Stomach (tissue), 9 donors: ENCODE data around the gene ANO1. TPM values are rescaled to one million over a fixed set of nuclear protein-coding genes. Genes with fewer than 3 reads are reported as not detected.

Experiments
- DNase-seq, 2 donors: peaks; one replicate each; pipeline versions ENCODE4 v3.0.0 to v3.0.0-alpha.2; 2013 to 2019
- H3K27ac ChIP-seq, 5 donors: fragments of 200-600 bp in 4 of 5; sonication (generic) in 4 of 5; one replicate each; pipeline ENCODE4 v1.5.1; 2013 to 2019; ENCODE audit warnings: mild to moderate bottlenecking in 1 of 5, moderate library complexity in 1 of 5
- H3K27me3 ChIP-seq, 3 donors: fragments of 200-600 bp; sonication (generic); one replicate each; pipeline ENCODE4 v1.5.1; 2017 to 2019; ENCODE audit warnings: mixed run types in 1 of 3
- H3K36me3 ChIP-seq, 4 donors: fragments of 200-600 bp; sonication (generic); 1 replicate in 3 of 4; 2 replicates in 1 of 4; pipeline ENCODE4 v1.5.1; 2016 to 2019
- H3K4me1 ChIP-seq, 4 donors: fragments of 200-600 bp; sonication (generic); one replicate each; pipeline ENCODE4 v1.5.1; 2016 to 2019
- H3K4me3 ChIP-seq, 4 donors: fragments of 200-600 bp; sonication (generic) in 3 of 4; one replicate each; pipeline ENCODE4 v1.5.1; 2016 to 2019; ENCODE audit warnings: mild to moderate bottlenecking in 1 of 4
- H3K9me3 ChIP-seq, 4 donors: fragments of 200-600 bp; sonication (generic); one replicate each; pipeline ENCODE4 v1.5.1; 2016 to 2019
- CTCF ChIP-seq, 7 experiments: fragments of 450-650 bp in 4 of 7; fragments of 200-600 bp in 3 of 7; sonication (generic) in 3 of 7; IDR thresholded peaks; one replicate each; pipeline ENCODE4 v1.5.1; 2016 to 2019; ENCODE audit warnings: antibody characterized with exemption in 7 of 7, control low read depth in 2 of 7, mild to moderate bottlenecking in 1 of 7
- EP300 ChIP-seq: sonication (generic); formaldehyde crosslinking; IDR thresholded peaks from one replicate; pipeline ENCODE4 v1.6.1; 2017; ENCODE audit warnings: antibody characterized with exemption
- POLR2A ChIP-seq, 4 donors: fragments of 450-650 bp; IDR thresholded peaks; one replicate each; pipeline ENCODE4 v1.6.1; 2016; ENCODE audit warnings: antibody characterized with exemption in 4 of 4, control low read depth in 2 of 4, mild to moderate bottlenecking in 1 of 4, moderate library complexity in 1 of 4
- POLR2AphosphoS5 ChIP-seq, 3 donors: sonication (generic); formaldehyde crosslinking; IDR thresholded peaks; one replicate each; pipeline ENCODE4 v1.6.1; 2016; ENCODE audit warnings: antibody characterized with exemption in 3 of 3
- WGBS, 5 donors: extraction: QIAGEN DNeasy Blood & Tissue Kit in 3 of 5; methylation state at CpG; one replicate each; pipeline versions ENCODE4 v1.1.5 to v1.1.7; 2013 to 2018; 5-methylcytosine and 5-hydroxymethylcytosine counted together
- intact Hi-C: fragments of 100-400 bp; cut with DNase I; formaldehyde crosslinking; loops from one replicate; pipeline ENCODE4 v1.15.1; 2023; ENCODE audit warnings: low total_unique reads
- polyA plus RNA-seq, 3 donors: library from polyadenylated mRNA; stranded (reverse); fragments of 200-250 nt; gene quantifications; one replicate each; pipeline ENCODE4 v1.2.3, GENCODE V29; 2013
- total RNA-seq, 5 donors: library from RNA; depleted of rRNA; stranded (reverse); fragments of >200 nt; gene quantifications; one replicate each; pipeline versions ENCODE4 v1.1.0 to v1.2.3, GENCODE V29; 2014 to 2016
- donor health status: healthy with polysubstance abuse.
- donor health status: Bipolar disorder and iron deficiency.
- donor health status: healthy.

The ANO1 gene
- total and polyA plus RNA-seq, 8 donors = 1.8 to 69.6 (median 12.9) TPM

- no peak for DNase-seq
- Histone ChIP-seq H3K4me3 (no peak overlapping the region), H3K4me1 (peaks cover 0 to 6% (median 0%) of the 10 kb centered on the region in 4 donors), H3K9me3 (no peaks in the 10 kb centered on the region), H3K27ac (no peak overlapping the region), H3K27me3 (peaks cover 0 to 67% (median 15%) of the 10 kb centered on the region in 3 donors), H3K36me3 (no peaks in the 10 kb centered on the region)
- intact Hi-C loops = no loop called here
- TF ChIP-seq EP300 (no peak), POLR2A (IDR thresholded peaks at IDR 0.05) (no peak), POLR2AphosphoS5 (IDR thresholded peaks at IDR 0.05) (no peak), CTCF (IDR thresholded peaks at IDR 0.05) (no peak)
- WGBS, 5 donors = 62 to 70% (median 68%) methylated on average over 6 to 8 of the region's 8 CpGs
Observed at GRCh38 chr11:70064726-70065317, 13.3 kb upstream of the ANO1 start.

GRCh38 chr11:70065318-70066135 is 12.6 kb upstream of the ANO1 start:
- WGBS, 5 donors = 82 to 88% (median 87%) methylated on average over 24 to 25 of the region's 25 CpGs
- no peak overlapping the region for H3K27ac ChIP-seq
- H3K4me3 ChIP-seq = no peak overlapping the region
- H3K27me3 ChIP-seq = peaks cover 0 to 74% (median 15%) of the 10 kb centered on the region in 3 donors
- H3K36me3 ChIP-seq = no peaks in the 10 kb centered on the region
- TF ChIP-seq POLR2A (IDR thresholded peaks at IDR 0.05) (no peak), POLR2AphosphoS5 (IDR thresholded peaks at IDR 0.05) (no peak), CTCF (IDR thresholded peaks at IDR 0.05) (no peak), EP300 (no peak)
- no peaks in the 10 kb centered on the region for H3K9me3 ChIP-seq
- H3K4me1 ChIP-seq = peaks cover 0 to 6% (median 0%) of the 10 kb centered on the region in 4 donors
- DNase-seq = no peak
- intact Hi-C loops = no loop called here

GRCh38 chr11:70066136-70066520 is 12.0 kb upstream of the ANO1 start:
- no peak overlapping the region for H3K27ac ChIP-seq
- no peak overlapping the region for H3K4me3 ChIP-seq
- WGBS, 5 donors = 66 to 97% (median 86%) methylated on average over 2 of the region's 2 CpGs
- peaks cover 0 to 80% (median 15%) of the 10 kb centered on the region in 3 donors for H3K27me3 ChIP-seq
- no peaks in the 10 kb centered on the region for H3K9me3 ChIP-seq
- peaks cover 0 to 6% (median 0%) of the 10 kb centered on the region in 4 donors for H3K4me1 ChIP-seq
- no peaks in the 10 kb centered on the region for H3K36me3 ChIP-seq
- no peak for DNase-seq
- TF ChIP-seq EP300 = no peak
- TF ChIP-seq POLR2A (IDR thresholded peaks at IDR 0.05) = no peak
- TF ChIP-seq POLR2AphosphoS5 (IDR thresholded peaks at IDR 0.05) = no peak
- no peak for TF ChIP-seq CTCF (IDR thresholded peaks at IDR 0.05)
- intact Hi-C loops = no loop called here

- DNase-seq = no peak
Observed at GRCh38 chr11:70066628-70067027, 11.5 kb upstream of the ANO1 start.

More at GRCh38 chr11:70066628-70067027, 11.5 kb upstream of the ANO1 start:
- Histone ChIP-seq H3K27me3 (peaks cover 0 to 84% (median 15%) of the 10 kb centered on the region in 3 donors), H3K36me3 (no peaks in the 10 kb centered on the region), H3K4me1 (peaks cover 0 to 6% (median 0%) of the 10 kb centered on the region in 4 donors), H3K4me3 (no peak overlapping the region), H3K27ac (no peak overlapping the region), H3K9me3 (no peaks in the 10 kb centered on the region)
- no peak for TF ChIP-seq EP300
- TF ChIP-seq CTCF (IDR thresholded peaks at IDR 0.05) = no peak
- TF ChIP-seq POLR2A (IDR thresholded peaks at IDR 0.05) = no peak
- no peak for TF ChIP-seq POLR2AphosphoS5 (IDR thresholded peaks at IDR 0.05)
- WGBS, 5 donors = 92 to 96% (median 94%) methylated on average over 8 to 13 of the region's 13 CpGs
- intact Hi-C loops = no loop called here
